Measurements from ENCODE around the gene KCNT1.

KCNT1 gene

DNA sequence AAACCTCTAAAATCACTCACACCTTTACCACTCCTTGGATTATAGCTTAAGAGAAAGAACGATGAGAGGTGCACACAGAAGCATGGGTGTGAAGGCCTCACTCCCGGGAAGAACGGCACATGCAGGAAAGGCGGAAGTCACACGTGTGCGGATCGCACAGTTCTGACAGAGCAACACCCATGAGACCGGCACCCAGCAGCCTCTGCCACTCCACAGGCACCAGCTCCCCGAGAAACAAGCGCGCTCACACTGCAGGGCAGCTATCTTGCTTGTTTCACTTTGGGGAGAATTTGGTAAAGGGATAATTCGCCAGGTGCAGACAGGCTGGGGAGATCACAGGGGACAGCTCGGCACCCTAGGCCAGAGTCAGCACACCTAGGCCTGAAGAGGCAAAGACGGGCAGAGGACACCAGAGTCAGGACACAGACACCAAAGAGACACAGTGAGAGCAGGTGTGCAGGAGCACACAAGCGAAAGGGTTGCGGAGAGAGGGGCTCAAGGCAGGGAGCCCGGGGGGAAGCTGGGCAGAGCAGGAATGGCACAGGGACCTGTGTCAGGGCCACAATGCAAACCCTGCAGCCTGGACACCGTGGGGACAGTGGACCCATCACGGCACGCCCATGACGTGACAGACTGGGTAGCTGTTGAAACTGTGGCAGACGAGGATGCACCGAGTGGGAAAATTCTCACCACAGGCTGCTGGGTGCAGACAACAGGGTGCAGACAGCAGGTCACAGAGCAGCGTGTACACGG lies 123.6 kb downstream of the KCNT1 start:
- TF ChIP-seq FOXP2 (optimal IDR thresholded peaks at IDR 0.05; ENCODE audit: borderline replicate concordance, extremely low read depth, extremely low read length, insufficient read depth), result no peak
- no peak for TF ChIP-seq POLR2AphosphoS5 (IDR thresholded peaks at IDR 0.05; ENCODE audit: low read depth, low read length)
- no peak for TF ChIP-seq REST (IDR thresholded peaks at IDR 0.05; ENCODE audit: insufficient read depth in 1 of 2, low read depth in 2 of 2, low read length in 2 of 2)
- no peak for TF ChIP-seq TAF1 (IDR thresholded peaks at IDR 0.05; ENCODE audit: borderline replicate concordance, insufficient read depth, low read length)
- no peak for TF ChIP-seq SIN3A (IDR thresholded peaks at IDR 0.05; ENCODE audit: borderline replicate concordance, insufficient read depth, low read length)

DNA sequence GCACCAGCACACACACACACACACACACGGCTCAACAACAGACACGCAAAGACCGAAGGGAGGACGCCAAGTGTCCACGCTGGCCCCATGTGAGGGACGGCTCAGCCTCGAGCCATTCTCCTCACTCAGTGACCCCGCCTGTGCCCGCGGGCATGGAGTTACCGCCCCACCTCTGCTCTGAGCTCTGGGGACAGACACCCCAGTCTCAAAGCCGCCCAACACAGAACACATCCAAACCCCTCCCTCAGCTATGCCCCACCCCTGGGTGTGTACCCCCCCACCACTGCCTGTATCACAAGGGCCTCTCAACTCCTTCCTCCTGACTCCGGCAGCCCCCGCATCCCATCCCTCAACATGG lies 124.2 kb downstream of the KCNT1 start:
- TF ChIP-seq REST (IDR thresholded peaks at IDR 0.05; ENCODE audit: insufficient read depth in 1 of 2, low read depth in 2 of 2, low read length in 2 of 2) (no peak), SIN3A (IDR thresholded peaks at IDR 0.05; ENCODE audit: borderline replicate concordance, insufficient read depth, low read length) (no peak), FOXP2 (optimal IDR thresholded peaks at IDR 0.05; ENCODE audit: borderline replicate concordance, extremely low read depth, extremely low read length, insufficient read depth) (no peak), TAF1 (IDR thresholded peaks at IDR 0.05; ENCODE audit: borderline replicate concordance, insufficient read depth, low read length) (no peak), POLR2AphosphoS5 (IDR thresholded peaks at IDR 0.05; ENCODE audit: low read depth, low read length) (no peak)

DNA sequence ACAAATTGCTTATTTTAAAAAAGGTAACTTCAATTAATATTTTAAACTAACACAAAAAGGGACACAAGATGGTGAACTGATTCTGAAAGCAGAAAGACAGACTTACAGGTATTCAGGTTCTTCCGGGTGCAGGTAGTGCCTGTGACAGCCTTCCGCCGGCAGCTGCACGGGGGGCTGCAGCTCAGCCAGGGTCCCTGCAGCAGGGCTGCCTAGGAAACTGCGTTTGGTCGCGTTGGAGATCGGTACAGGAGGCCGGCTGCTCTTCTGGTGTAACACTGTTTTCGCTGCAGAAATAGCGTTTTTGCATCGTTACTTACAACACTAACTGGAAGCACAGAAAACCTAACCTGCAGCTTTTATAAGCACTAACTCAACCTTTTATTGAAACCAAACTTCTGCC lies 125.3 kb downstream of the KCNT1 start:
- TF ChIP-seq REST (IDR thresholded peaks at IDR 0.05; ENCODE audit: insufficient read depth in 1 of 2, low read depth in 2 of 2, low read length in 2 of 2) (no peak), SIN3A (IDR thresholded peaks at IDR 0.05; ENCODE audit: borderline replicate concordance, insufficient read depth, low read length) (no peak), FOXP2 (optimal IDR thresholded peaks at IDR 0.05; ENCODE audit: borderline replicate concordance, extremely low read depth, extremely low read length, insufficient read depth) (no peak), POLR2AphosphoS5 (IDR thresholded peaks at IDR 0.05; ENCODE audit: low read depth, low read length) (no peak), TAF1 (IDR thresholded peaks at IDR 0.05; ENCODE audit: borderline replicate concordance, insufficient read depth, low read length) (no peak)

GRCh38 chr9:135827866-135828580 lies 126.0 kb downstream of the KCNT1 start:
- TF ChIP-seq TAF1 (IDR thresholded peaks at IDR 0.05; ENCODE audit: borderline replicate concordance, insufficient read depth, low read length) (no peak), SIN3A (IDR thresholded peaks at IDR 0.05; ENCODE audit: borderline replicate concordance, insufficient read depth, low read length) (no peak), FOXP2 (optimal IDR thresholded peaks at IDR 0.05; ENCODE audit: borderline replicate concordance, extremely low read depth, extremely low read length, insufficient read depth) (no peak), POLR2AphosphoS5 (IDR thresholded peaks at IDR 0.05; ENCODE audit: low read depth, low read length) (no peak), REST (IDR thresholded peaks at IDR 0.05; ENCODE audit: insufficient read depth in 1 of 2, low read depth in 2 of 2, low read length in 2 of 2) (no peak)

Measured in PFSK-1 (cell line).